HG03460 (cell line): ENCODE measurements around the gene GUCA2A.
"Not testable (repeated sequence)": the region's sequence is repeated elsewhere in the genome, so short reads cannot be mapped to it uniquely, and the experiment has no call there.

Experiments
- ATAC-seq: cut with Tn5 transposase; IDR thresholded peaks from one replicate; pipeline ENCODE4 v1.9.1; 2021; ENCODE audit not compliant: unreplicated experiment

The GUCA2A gene

GRCh38 chr1:42164551-42165420 lies at the start of gene GUCA2A:
Gene GUCA2A (minus strand): TSS chr1:42164745. CDS start chr1:42164712, 33 bp downstream.
- ATAC-seq: no peak

- no peak for ATAC-seq
Measured at GRCh38 chr1:42211224-42211623, 46.7 kb upstream of the GUCA2A start.

- no peak for ATAC-seq
Measured at GRCh38 chr1:42210421-42211133, 46.0 kb upstream of the GUCA2A start.

GRCh38 chr1:42209526-42210251 lies 45.1 kb upstream of the GUCA2A start:
- ATAC-seq: no peak

GRCh38 chr1:42206930-42207329 lies 42.4 kb upstream of the GUCA2A start:
- ATAC-seq: not testable (repeated sequence)

- ATAC-seq: no peak
Measured at GRCh38 chr1:42206164-42206563, 41.6 kb upstream of the GUCA2A start.

GRCh38 chr1:42201986-42202385 lies 37.4 kb upstream of the GUCA2A start:
- no peak for ATAC-seq

GRCh38 chr1:42198251-42198650 lies 33.7 kb upstream of the GUCA2A start:
- no peak for ATAC-seq

- ATAC-seq: no peak
Measured at GRCh38 chr1:42195841-42196240, 31.3 kb upstream of the GUCA2A start.

- no peak for ATAC-seq
Measured at GRCh38 chr1:42192106-42192505, 27.6 kb upstream of the GUCA2A start.

- no peak for ATAC-seq
Measured at GRCh38 chr1:42191319-42191718, 26.8 kb upstream of the GUCA2A start.

- no peak for ATAC-seq
Measured at GRCh38 chr1:42189931-42190853, 25.6 kb upstream of the GUCA2A start.

GRCh38 chr1:42186152-42186551 lies 21.6 kb upstream of the GUCA2A start:
- ATAC-seq: no peak

GRCh38 chr1:42184616-42185015 lies 20.1 kb upstream of the GUCA2A start:
- ATAC-seq: no peak

GRCh38 chr1:42183957-42184268 lies 19.4 kb upstream of the GUCA2A start:
- no peak for ATAC-seq

GRCh38 chr1:42183210-42183956 lies 18.8 kb upstream of the GUCA2A start:
- ATAC-seq: no peak

- no peak for ATAC-seq
Measured at GRCh38 chr1:42181687-42182086, 17.1 kb upstream of the GUCA2A start.

- ATAC-seq: no peak
Measured at GRCh38 chr1:42179900-42180329, 15.4 kb upstream of the GUCA2A start.

- ATAC-seq: no peak
Measured at GRCh38 chr1:42179275-42179674, 14.7 kb upstream of the GUCA2A start.

GRCh38 chr1:42178249-42178648 lies 13.7 kb upstream of the GUCA2A start:
- ATAC-seq: no peak
